H9 (cell line): ENCODE measurements around the gene MVB12A. TPM values are rescaled to one million over a fixed set of nuclear protein-coding genes. Genes with fewer than 3 reads are reported as not detected.

Source experiments
- DNase-seq: peaks from one replicate; pipeline ENCODE4 v3.0.0-alpha.2; 2017
- H2AFZ ChIP-seq: one replicate; pipeline ENCODE4 v1.6.1; 2013; ENCODE audit warnings: mild to moderate bottlenecking, low read length, control low read depth, moderate library complexity
- H2AK5ac ChIP-seq: 2 replicates; pipeline ENCODE4 v1.6.1; 2013; ENCODE audit warnings: low read length, control low read depth, mixed read lengths; ENCODE audit not compliant: insufficient read length
- H2BK120ac ChIP-seq: one replicate; pipeline ENCODE4 v1.6.1; 2013; ENCODE audit warnings: low read depth, mild to moderate bottlenecking, low read length, control low read depth, inconsistent platforms; ENCODE audit not compliant: poor library complexity, severe bottlenecking
- H2BK12ac ChIP-seq: 2 replicates; pipeline ENCODE4 v1.6.1; 2013; ENCODE audit warnings: low read length, control low read depth, mixed read lengths, low read depth; ENCODE audit not compliant: insufficient read length
- H2BK15ac ChIP-seq: 2 replicates; pipeline ENCODE4 v1.6.1; 2013; ENCODE audit warnings: low read depth, low read length, control low read depth
- H2BK20ac ChIP-seq: one replicate; pipeline ENCODE4 v1.6.1; 2013; ENCODE audit warnings: low read depth, mild to moderate bottlenecking, low read length, control low read depth, inconsistent platforms; ENCODE audit not compliant: poor library complexity, severe bottlenecking
- H2BK5ac ChIP-seq: 2 replicates; pipeline ENCODE4 v1.6.1; 2013; ENCODE audit warnings: low read length, control low read depth, mixed read lengths; ENCODE audit not compliant: insufficient read length
- H3K14ac ChIP-seq: 2 replicates; pipeline ENCODE4 v1.6.1; 2013; ENCODE audit warnings: low read length, control low read depth; ENCODE audit not compliant: insufficient read depth
- H3K18ac ChIP-seq: 2 replicates; pipeline ENCODE4 v1.6.1; 2013; ENCODE audit warnings: low read depth, mild to moderate bottlenecking, mixed read lengths, low read length, control low read depth; ENCODE audit not compliant: insufficient read length
- H3K23ac ChIP-seq: 2 replicates; pipeline ENCODE4 v1.6.1; 2013; ENCODE audit warnings: low read length, control low read depth, mixed read lengths, low read depth; ENCODE audit not compliant: insufficient read length
- H3K23me2 ChIP-seq: 2 replicates; pipeline ENCODE4 v1.6.1; 2013; ENCODE audit warnings: low read depth, mild to moderate bottlenecking, mixed read lengths, low read length, control low read depth; ENCODE audit not compliant: insufficient read length, poor library complexity, severe bottlenecking
- H3K27ac ChIP-seq: 2 replicates; pipeline ENCODE4 v1.5.1; 2013; ENCODE audit warnings: low read length, control low read depth, mixed read lengths, low read depth; ENCODE audit not compliant: insufficient read length
- H3K27me3 ChIP-seq: 2 replicates; pipeline ENCODE4 v1.6.1; 2013; ENCODE audit warnings: low read length, control low read depth, inconsistent platforms; ENCODE audit not compliant: insufficient read depth
- H3K4ac ChIP-seq: 2 replicates; pipeline ENCODE4 v1.6.1; 2013; ENCODE audit warnings: low read depth, mild to moderate bottlenecking, control low read depth, inconsistent platforms, low read length, moderate library complexity
- H3K4me1 ChIP-seq: 2 replicates; pipeline ENCODE4 v1.6.1; 2013; ENCODE audit warnings: low read length, control low read depth, inconsistent platforms; ENCODE audit not compliant: insufficient read depth
- H3K4me2 ChIP-seq: 2 replicates; pipeline ENCODE4 v1.6.1; 2013; ENCODE audit warnings: low read length, control low read depth, mixed read lengths; ENCODE audit not compliant: insufficient read length, insufficient read depth
- H3K56ac ChIP-seq: 2 replicates; pipeline ENCODE4 v1.6.1; 2013; ENCODE audit warnings: low read depth, mild to moderate bottlenecking, mixed read lengths, low read length, control low read depth; ENCODE audit not compliant: insufficient read length
- H3K79me1 ChIP-seq: 2 replicates; pipeline ENCODE4 v1.6.1; 2013; ENCODE audit warnings: low read depth, mild to moderate bottlenecking, moderate library complexity, low read length, control low read depth, inconsistent platforms; ENCODE audit not compliant: insufficient read depth, poor library complexity, severe bottlenecking
- H3K79me2 ChIP-seq: 2 replicates; pipeline ENCODE4 v1.6.1; 2013; ENCODE audit warnings: low read length, control low read depth, inconsistent platforms; ENCODE audit not compliant: insufficient read depth
- H3K9ac ChIP-seq: 2 replicates; pipeline ENCODE4 v1.6.1; 2013; ENCODE audit warnings: low read length, control low read depth, mixed read lengths; ENCODE audit not compliant: insufficient read length; ENCODE audit errors: extremely low read depth
- H3K9me3 ChIP-seq: one replicate; pipeline ENCODE4 v1.6.1; 2013; ENCODE audit warnings: low read depth, low read length, inconsistent platforms; ENCODE audit not compliant: control insufficient read depth
- H3T11ph ChIP-seq: one replicate; pipeline ENCODE4 v1.6.1; 2013; ENCODE audit warnings: mild to moderate bottlenecking, low read length, control low read depth, inconsistent platforms
- H4K20me1 ChIP-seq: one replicate; pipeline ENCODE4 v1.6.1; 2013; ENCODE audit not compliant: control insufficient read depth, insufficient read length, insufficient read depth
- H4K5ac ChIP-seq: 2 replicates; pipeline ENCODE4 v1.6.1; 2013; ENCODE audit warnings: low read depth, mild to moderate bottlenecking, mixed read lengths, low read length, control low read depth; ENCODE audit not compliant: insufficient read length
- H4K8ac ChIP-seq: replicated peaks from 2 replicates; pipeline ENCODE4 v1.6.1; 2013; ENCODE audit warnings: low read length, control low read depth, mixed read lengths, low read depth; ENCODE audit not compliant: insufficient read length
- H4K91ac ChIP-seq: 2 replicates; pipeline ENCODE4 v1.6.1; 2013; ENCODE audit warnings: low read depth, mild to moderate bottlenecking, moderate library complexity, mixed read lengths, low read length, control low read depth; ENCODE audit not compliant: insufficient read length
- H3K27ac Mint-ChIP-seq, 3 experiments: 2 replicates in 2 of 3; 3 replicates in 1 of 3; pipeline ENCODE4 v1.8.0; 2020 to 2021; ENCODE audit warnings: mixed read lengths in 3 of 3, mild to moderate bottlenecking in 1 of 3, moderate library complexity in 1 of 3
- H3K27me3 Mint-ChIP-seq: 2 replicates; pipeline ENCODE4 v1.8.0; 2021; ENCODE audit warnings: low read depth, mild to moderate bottlenecking, moderate library complexity, mixed read lengths
- H3K36me3 Mint-ChIP-seq, 3 experiments: 2 replicates in 2 of 3; 3 replicates in 1 of 3; pipeline ENCODE4 v1.8.0; 2020 to 2021; ENCODE audit warnings: low read depth in 3 of 3, mixed read lengths in 3 of 3; ENCODE audit not compliant: insufficient read depth in 1 of 3
- H3K4me1 Mint-ChIP-seq, 2 experiments: 2 replicates each; pipeline ENCODE4 v1.8.0; 2020; ENCODE audit warnings: mixed read lengths in 2 of 2
- H3K4me3 Mint-ChIP-seq, 2 experiments: 2 replicates in 1 of 2; 3 replicates in 1 of 2; pipeline ENCODE4 v1.8.0; 2020 to 2021; ENCODE audit warnings: mild to moderate bottlenecking in 2 of 2, mixed read lengths in 2 of 2, moderate library complexity in 1 of 2
- H3K9me3 Mint-ChIP-seq, 2 experiments: 2 replicates in 1 of 2; 3 replicates in 1 of 2; pipeline ENCODE4 v1.8.0; 2020; ENCODE audit warnings: mild to moderate bottlenecking in 2 of 2, mixed read lengths in 2 of 2, moderate library complexity in 1 of 2
- CTCF ChIP-seq: fragments of 200-600 bp; sonication (generic); conservative IDR thresholded peaks from 3 replicates; pipeline ENCODE4 v1.8.0; 2021; ENCODE audit warnings: antibody characterized with exemption, mild to moderate bottlenecking
- WGBS: extraction: QIAGEN DNeasy Blood & Tissue Kit; methylation state at CpG from one replicate; pipeline ENCODE4 v1.1.7; 2013; ENCODE audit warnings: missing lambda C conversion rate, low lambda C conversion rate, mixed read lengths; ENCODE audit not compliant: insufficient read length; ENCODE audit errors: extremely low coverage; 5-methylcytosine and 5-hydroxymethylcytosine counted together
- total RNA-seq: library from RNA; stranded (reverse); gene quantifications from 2 replicates; pipeline ENCODE4 v1.2.1, GENCODE V29; 2021

MVB12A gene
- total RNA-seq, 1 experiment from 2014 or later = 50.4 TPM

- no peak within 1 kb of the TSS for H3K56ac ChIP-seq
- H3K14ac ChIP-seq = peak within 1 kb of the TSS; percentile 41; the same call in 1 of the 2 replicates
- H4K8ac ChIP-seq = no peak within 1 kb of the TSS
- TF ChIP-seq CTCF = peak; percentile 81
- no peak within 1 kb of the TSS for H2BK15ac ChIP-seq
- peak within 1 kb of the TSS; percentile 32 for H3K4me2 ChIP-seq
- no peaks in the 10 kb centered on the region for H3K4me1 ChIP-seq
- no peak within 1 kb of the TSS for H3K23ac ChIP-seq
- no peak within 1 kb of the TSS for H2BK120ac ChIP-seq
- H3K9me3 ChIP-seq = no peaks in the 10 kb centered on the region
- H3K9ac ChIP-seq = no peak within 1 kb of the TSS
- no peak within 1 kb of the TSS for H3K4ac ChIP-seq
- no peak within 1 kb of the TSS for H4K91ac ChIP-seq
- no CpG with 5 or more reads among the region's 81 CpGs for WGBS
- H3K4me3 Mint-ChIP-seq = peak within 1 kb of the TSS; percentile 67 to 80
- no peaks in the 10 kb centered on the region for H3K23me2 ChIP-seq
- H3K27ac ChIP-seq = no peak within 1 kb of the TSS
- no peak within 1 kb of the TSS for H3T11ph ChIP-seq
- H3K4me1 Mint-ChIP-seq = peaks cover 2 to 5% of the 10 kb centered on the region in 2 experiments; a peak in 3 of 4 replicates
- H2BK20ac ChIP-seq = no peak within 1 kb of the TSS
- peaks cover 3% of the 10 kb centered on the region; the same call in 1 of the 2 replicates for H3K27me3 ChIP-seq
- H3K79me1 ChIP-seq = no peaks in the 10 kb centered on the region
- DNase-seq = peak; percentile 71
- no peak within 1 kb of the TSS for H2AK5ac ChIP-seq
- H2BK5ac ChIP-seq = no peak within 1 kb of the TSS
- H2BK12ac ChIP-seq = no peak within 1 kb of the TSS
- H3K79me2 ChIP-seq = no peaks in the 10 kb centered on the region
- peaks cover 0 to 3% of the 10 kb centered on the region in 2 experiments; a peak in 1 of 5 replicates for H3K9me3 Mint-ChIP-seq
- no peaks in the 10 kb centered on the region for H4K20me1 ChIP-seq
- H2AFZ ChIP-seq = no peak within 1 kb of the TSS
- peaks cover 0 to 1% (median 0%) of the 10 kb centered on the region in 3 experiments; a peak in 1 of 7 replicates for H3K36me3 Mint-ChIP-seq
- no peak within 1 kb of the TSS for H3K27ac Mint-ChIP-seq
- H4K5ac ChIP-seq = no peak within 1 kb of the TSS
- H3K27me3 Mint-ChIP-seq = peaks cover 31% of the 10 kb centered on the region
- H3K18ac ChIP-seq = no peak within 1 kb of the TSS
These were observed 28.5 kb downstream of the MVB12A start, which contains the start of gene TMEM221 for GRCh38 chr19:17448131-17448967. TSS of gene TMEM221 (minus strand) at chr19:17448668. CDS start at chr19:17448462, 206 bp downstream.
